Activated T-cell treated with anti-CD3 and anti-CD28 coated beads, Interleukin-2, amount 50 U/mL, for 24 hours (primary cell): ENCODE data around the gene CYP3A7.
"Not testable (repeated sequence)": the region's sequence is repeated elsewhere in the genome, so short reads cannot be mapped to it uniquely, and the experiment has no call there.

ENCODE experiments used
- DNase-seq: peaks from one replicate; pipeline ENCODE4 v3.0.0-alpha.2; 2020
- H3K27ac Mint-ChIP-seq: 2 replicates; pipeline ENCODE4 v1.8.0; 2020; ENCODE audit warnings: mild to moderate bottlenecking, mixed read lengths
- H3K27me3 Mint-ChIP-seq: 2 replicates; pipeline ENCODE4 v1.8.0; 2020; ENCODE audit warnings: mixed read lengths
- H3K36me3 Mint-ChIP-seq: 2 replicates; pipeline ENCODE4 v1.8.0; 2020; ENCODE audit warnings: low read depth, mixed read lengths
- H3K4me1 Mint-ChIP-seq: 2 replicates; pipeline ENCODE4 v1.8.0; 2020; ENCODE audit warnings: low read depth, mixed read lengths
- H3K4me3 Mint-ChIP-seq: 2 replicates; pipeline ENCODE4 v1.8.0; 2020; ENCODE audit warnings: mild to moderate bottlenecking, moderate library complexity, mixed read lengths
- H3K9me3 Mint-ChIP-seq: 2 replicates; pipeline ENCODE4 v1.8.0; 2020; ENCODE audit warnings: mixed read lengths

CYP3A7 gene

GRCh38 chr7:99699946-99700345 is 35.0 kb downstream of the CYP3A7 start:
- Mint-ChIP-seq H3K4me1 (peaks cover 1% of the 10 kb centered on the region), H3K4me3 (no peak overlapping the region), H3K27ac (no peak overlapping the region), H3K9me3 (no peaks in the 10 kb centered on the region), H3K36me3 (no peaks in the 10 kb centered on the region), H3K27me3 (no peaks in the 10 kb centered on the region)
- no peak for DNase-seq

DNA sequence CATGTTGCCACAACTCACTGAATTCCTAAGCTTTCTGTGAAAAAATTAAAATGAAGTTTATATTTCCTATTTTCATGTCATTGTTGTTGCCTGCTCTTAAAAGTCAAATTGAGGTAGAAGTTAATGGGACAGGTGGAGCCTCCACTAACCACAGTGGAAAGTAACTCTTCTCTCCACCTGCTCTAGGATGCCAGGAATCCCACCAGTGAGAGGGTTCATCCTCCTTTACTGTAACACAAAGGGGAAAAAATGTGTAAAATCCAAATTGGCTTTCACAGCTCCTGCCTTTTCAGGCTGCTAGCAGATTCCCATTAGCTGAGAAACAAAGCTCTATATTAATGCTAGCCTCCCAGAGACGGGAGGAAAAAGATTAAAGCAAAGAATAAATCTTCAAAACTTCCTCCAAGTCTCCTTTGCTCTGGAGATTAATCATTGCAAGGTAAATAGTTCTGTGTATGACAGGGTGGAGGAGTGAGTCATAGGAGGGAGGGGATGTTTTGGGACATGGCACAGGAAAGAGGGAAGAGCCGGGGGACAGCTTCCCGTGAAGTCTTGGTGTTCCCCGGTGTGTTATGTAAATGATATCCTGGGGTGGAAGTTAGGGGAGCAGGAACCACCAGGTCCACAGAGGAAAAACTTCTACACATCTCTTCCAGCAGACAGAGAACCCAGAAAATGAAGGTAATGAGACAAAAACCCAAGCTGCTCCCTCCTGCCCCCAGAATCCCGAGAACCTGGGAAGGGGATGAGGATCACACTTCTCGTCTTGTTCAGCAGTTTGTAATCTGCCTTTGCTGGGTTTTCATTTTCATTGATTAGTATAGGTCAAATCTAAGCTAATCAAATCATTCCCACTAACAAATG is 35.9 kb downstream of the CYP3A7 start:
- not testable (repeated sequence) for H3K9me3 Mint-ChIP-seq, H3K27ac Mint-ChIP-seq, H3K4me1 Mint-ChIP-seq, DNase-seq, H3K4me3 Mint-ChIP-seq, H3K27me3 Mint-ChIP-seq, H3K36me3 Mint-ChIP-seq

DNA sequence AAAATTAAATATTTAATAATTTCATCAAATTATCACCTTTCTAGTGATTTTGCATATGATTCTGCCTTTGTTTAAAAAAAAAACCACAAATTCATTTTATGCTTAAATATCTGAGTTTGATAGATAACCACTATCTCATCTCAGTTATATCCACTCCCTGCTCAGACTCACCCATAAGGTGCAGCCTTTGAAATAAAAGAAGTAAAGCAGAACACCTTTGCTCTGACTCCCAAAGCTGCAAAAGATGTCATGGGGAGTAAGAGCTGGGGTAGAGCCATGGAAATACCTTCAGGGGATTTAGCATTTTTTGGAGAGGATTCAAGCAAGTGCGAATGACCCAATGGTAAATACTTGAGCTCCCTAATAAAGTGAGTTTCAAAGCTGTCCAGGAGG is 40.1 kb downstream of the CYP3A7 start:
- peaks cover 13% of the 10 kb centered on the region for H3K4me1 Mint-ChIP-seq

DNA sequence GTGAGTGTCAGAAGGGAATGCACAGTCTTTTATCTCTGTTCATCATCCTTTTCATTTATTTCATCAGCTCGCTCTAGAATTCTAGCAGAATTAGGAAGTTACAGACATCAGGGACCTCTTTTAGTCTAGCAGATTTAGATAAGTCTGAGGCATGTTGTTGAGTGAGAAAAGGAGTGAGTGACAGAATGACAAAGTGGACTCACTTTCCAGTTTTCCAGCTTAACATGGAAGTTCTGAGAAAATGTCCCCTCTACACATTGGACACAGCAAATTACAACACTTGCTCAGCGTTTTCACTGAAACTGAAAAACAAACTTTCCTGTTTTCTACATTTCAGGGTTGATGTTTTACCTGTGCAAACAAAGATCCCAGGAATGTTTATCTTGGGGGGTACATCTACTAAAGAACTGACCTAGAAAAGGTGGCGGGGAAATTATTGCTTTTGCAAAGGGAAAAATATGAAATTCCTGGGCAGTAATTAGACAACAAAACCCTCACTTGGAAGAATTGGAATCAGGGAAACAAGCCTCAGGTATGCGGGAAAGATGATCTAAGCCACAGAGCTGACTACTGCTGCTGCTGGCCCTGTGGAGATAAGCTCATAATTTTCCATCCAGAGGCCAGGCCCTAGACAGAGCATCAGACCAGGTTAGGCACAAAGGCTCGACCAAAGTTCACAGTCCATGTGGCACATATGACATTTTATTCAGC is 40.6 kb downstream of the CYP3A7 start:
- Mint-ChIP-seq H3K27ac (no peak overlapping the region), H3K9me3 (peaks cover 3% of the 10 kb centered on the region), H3K27me3 (no peaks in the 10 kb centered on the region), H3K4me3 (no peak overlapping the region), H3K36me3 (no peaks in the 10 kb centered on the region), H3K4me1 (peaks cover 13% of the 10 kb centered on the region)
- DNase-seq: no peak

More for the DNA sequence above, 40.1 kb downstream of the CYP3A7 start:
- H3K9me3 Mint-ChIP-seq: peaks cover 3% of the 10 kb centered on the region
- H3K27ac Mint-ChIP-seq: no peak overlapping the region
- H3K4me3 Mint-ChIP-seq: no peak overlapping the region
- H3K36me3 Mint-ChIP-seq: no peaks in the 10 kb centered on the region
- no peaks in the 10 kb centered on the region for H3K27me3 Mint-ChIP-seq
- no peak for DNase-seq

- peaks cover 3% of the 10 kb centered on the region for H3K9me3 Mint-ChIP-seq
- DNase-seq: no peak
These were observed 41.4 kb downstream of the CYP3A7 start for GRCh38 chr7:99693427-99694200.

GRCh38 chr7:99693100-99693426 is 41.9 kb downstream of the CYP3A7 start:
- H3K27me3 Mint-ChIP-seq: no peaks in the 10 kb centered on the region
- H3K9me3 Mint-ChIP-seq: peaks cover 3% of the 10 kb centered on the region

More at GRCh38 chr7:99693427-99694200, 41.4 kb downstream of the CYP3A7 start:
- H3K27me3 Mint-ChIP-seq: no peaks in the 10 kb centered on the region
- H3K4me3 Mint-ChIP-seq: no peak overlapping the region
- no peak overlapping the region for H3K27ac Mint-ChIP-seq
- no peaks in the 10 kb centered on the region for H3K36me3 Mint-ChIP-seq
- peaks cover 12% of the 10 kb centered on the region for H3K4me1 Mint-ChIP-seq

GRCh38 chr7:99692563-99692962 is 42.4 kb downstream of the CYP3A7 start:
- not testable (repeated sequence) for DNase-seq, H3K4me3 Mint-ChIP-seq, H3K27ac Mint-ChIP-seq, H3K9me3 Mint-ChIP-seq, H3K36me3 Mint-ChIP-seq, H3K27me3 Mint-ChIP-seq
- peaks cover 12% of the 10 kb centered on the region for H3K4me1 Mint-ChIP-seq

More at GRCh38 chr7:99693100-99693426, 41.9 kb downstream of the CYP3A7 start:
- Mint-ChIP-seq H3K36me3 (no peaks in the 10 kb centered on the region), H3K27ac (no peak overlapping the region), H3K4me3 (no peak overlapping the region), H3K4me1 (peaks cover 12% of the 10 kb centered on the region)
- DNase-seq: no peak

- not testable (repeated sequence) for H3K27ac Mint-ChIP-seq, H3K27me3 Mint-ChIP-seq, DNase-seq, H3K4me3 Mint-ChIP-seq, H3K9me3 Mint-ChIP-seq, H3K36me3 Mint-ChIP-seq
- peaks cover 12% of the 10 kb centered on the region for H3K4me1 Mint-ChIP-seq
These were observed 43.3 kb downstream of the CYP3A7 start for GRCh38 chr7:99691658-99692057.

DNA sequence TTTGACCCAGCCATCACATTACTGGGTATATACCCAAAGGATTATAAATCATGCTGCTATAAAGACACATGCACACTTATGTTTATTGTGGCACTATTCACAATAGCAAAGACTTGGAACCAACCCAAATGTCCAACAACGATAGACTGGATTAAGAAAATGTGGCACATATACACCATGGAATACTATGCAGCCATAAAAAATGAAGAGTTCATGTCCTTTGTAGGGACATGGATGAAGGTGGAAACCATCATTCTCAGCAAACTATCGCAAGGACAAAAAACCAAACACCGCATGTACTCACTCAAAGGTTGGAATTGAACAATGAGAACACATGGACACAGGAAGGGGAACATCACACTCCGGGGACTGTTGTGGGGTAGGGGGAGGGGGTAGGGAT is 44.1 kb downstream of the CYP3A7 start:
- H3K27ac Mint-ChIP-seq, H3K36me3 Mint-ChIP-seq, H3K4me3 Mint-ChIP-seq, H3K9me3 Mint-ChIP-seq, DNase-seq, H3K27me3 Mint-ChIP-seq: not testable (repeated sequence)
- H3K4me1 Mint-ChIP-seq: peaks cover 12% of the 10 kb centered on the region

DNA sequence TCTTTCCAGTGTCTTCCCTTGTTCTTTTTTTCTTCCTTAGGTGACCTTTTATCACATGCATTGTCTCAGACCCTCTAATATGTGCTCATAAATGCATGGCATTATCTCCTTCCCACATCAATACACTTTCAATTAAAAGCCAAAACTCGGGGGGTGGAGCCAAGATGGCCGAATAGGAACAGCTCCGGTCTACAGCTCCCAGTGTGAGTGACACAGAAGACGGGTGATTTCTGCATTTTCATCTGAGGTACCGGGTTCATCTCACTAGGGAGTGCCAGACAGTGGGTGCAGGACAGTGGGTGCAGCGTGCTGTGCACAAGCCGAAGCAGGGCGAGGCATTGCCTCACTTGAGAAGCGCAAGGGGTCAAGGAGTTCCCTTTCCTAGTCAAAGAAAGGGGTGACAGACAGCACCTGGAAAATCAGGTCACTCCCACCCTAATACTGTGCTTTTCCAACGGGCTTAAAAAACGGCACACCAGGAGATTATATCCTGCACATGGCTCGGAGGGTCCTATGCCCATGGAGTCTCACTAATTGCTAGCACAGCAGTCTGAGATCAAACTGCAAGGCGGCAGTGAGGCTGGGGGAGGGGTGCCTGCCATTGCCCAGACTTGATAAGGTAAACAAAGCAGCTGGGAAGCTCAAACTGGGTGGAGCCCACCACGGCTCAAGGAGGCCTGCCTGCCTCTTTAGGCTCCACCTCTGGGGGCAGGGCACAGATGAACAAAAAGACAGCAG is 49.0 kb downstream of the CYP3A7 start:
- H3K27ac Mint-ChIP-seq: not testable (repeated sequence)

GRCh38 chr7:99685129-99685758 is 49.8 kb downstream of the CYP3A7 start:
- H3K36me3 Mint-ChIP-seq: peaks cover 8% of the 10 kb centered on the region
- H3K4me1 Mint-ChIP-seq: no peaks in the 10 kb centered on the region
- no peak overlapping the region for H3K27ac Mint-ChIP-seq
- H3K4me3 Mint-ChIP-seq: no peak overlapping the region
- no peaks in the 10 kb centered on the region for H3K27me3 Mint-ChIP-seq
- no peaks in the 10 kb centered on the region for H3K9me3 Mint-ChIP-seq
- DNase-seq: no peak

More for the DNA sequence above, 49.0 kb downstream of the CYP3A7 start:
- not testable (repeated sequence) for H3K36me3 Mint-ChIP-seq, H3K9me3 Mint-ChIP-seq, H3K4me3 Mint-ChIP-seq, H3K27me3 Mint-ChIP-seq, H3K4me1 Mint-ChIP-seq, DNase-seq

DNA sequence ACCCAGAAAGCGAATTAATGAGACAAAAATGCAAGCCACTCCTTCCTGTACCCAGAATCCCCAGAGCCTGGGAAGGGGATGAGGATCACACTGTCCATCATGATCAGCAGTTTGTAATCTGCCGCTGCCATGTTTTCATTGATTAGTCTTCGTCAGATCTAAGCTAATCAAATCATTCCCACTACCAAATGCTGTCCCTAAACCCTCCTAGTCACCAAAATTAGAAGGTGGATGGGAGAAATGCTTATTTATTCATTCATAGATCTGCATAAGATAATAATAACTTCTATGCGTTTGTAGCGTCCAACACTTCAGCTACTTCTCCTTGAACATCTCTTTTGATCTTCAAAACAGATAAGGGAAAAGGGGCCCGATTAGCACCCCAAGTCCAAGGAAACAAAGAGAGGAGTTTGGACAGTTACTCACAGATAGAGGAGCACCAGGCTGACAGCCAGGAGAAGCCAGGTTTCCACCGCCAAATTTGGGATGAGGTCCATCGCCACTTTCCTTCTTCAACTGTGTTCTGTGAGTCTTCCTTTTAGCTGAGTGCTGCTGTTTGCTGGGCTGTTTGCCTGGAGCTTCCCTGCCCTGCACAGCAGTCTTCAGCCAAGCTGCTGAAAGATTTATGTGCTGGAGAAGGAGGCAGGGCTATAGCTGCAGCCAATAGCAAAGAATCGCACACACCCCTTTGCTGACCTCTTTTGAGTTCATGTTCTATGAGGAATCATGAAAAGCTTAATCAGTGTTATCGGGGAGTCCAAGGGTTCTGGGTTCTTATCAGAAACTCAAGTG is 55.4 kb downstream of the CYP3A7 start, which contains the start of gene CYP3A5:
TSS of gene CYP3A5 (minus strand) at position 597 of the 792 bp plus-strand sequence. CDS start at position 497, 100 bp downstream.
- DNase-seq: no peak
- Mint-ChIP-seq H3K9me3 (no peaks in the 10 kb centered on the region), H3K27ac (no peak within 1 kb of the TSS), H3K4me1 (peaks cover 17% of the 10 kb centered on the region), H3K4me3 (no peak within 1 kb of the TSS), H3K27me3 (no peaks in the 10 kb centered on the region), H3K36me3 (peaks cover 8% of the 10 kb centered on the region)

DNA sequence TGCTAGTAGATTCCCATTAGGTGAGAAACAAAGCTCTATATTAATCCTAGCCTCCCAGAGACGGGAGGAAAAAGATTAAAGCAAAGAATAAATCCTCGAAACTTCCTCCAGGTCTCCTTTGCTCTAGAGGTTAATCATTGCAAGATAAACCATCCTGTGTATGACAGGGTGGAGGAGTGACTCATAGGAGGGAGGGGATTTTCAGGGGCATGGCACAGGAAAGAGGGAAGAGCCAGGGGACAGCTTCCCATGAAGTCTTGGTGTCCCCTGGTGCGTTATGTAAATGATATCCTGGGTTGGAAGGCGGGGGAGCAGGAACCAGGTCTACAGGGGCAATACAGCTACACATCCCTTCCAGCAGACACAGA is 56.0 kb downstream of the CYP3A7 start:
- Mint-ChIP-seq H3K27me3 (no peaks in the 10 kb centered on the region), H3K4me1 (peaks cover 21% of the 10 kb centered on the region), H3K4me3 (no peak overlapping the region), H3K27ac (no peak overlapping the region), H3K9me3 (no peaks in the 10 kb centered on the region), H3K36me3 (peaks cover 8% of the 10 kb centered on the region)
- DNase-seq: no peak
